Activated T-cell treated with anti-CD3 and anti-CD28 coated beads, Interleukin-2, amount 50 U/mL, for 4 hours (primary cell): ENCODE data around the gene NLRP5. TPM values are rescaled to one million over a fixed set of nuclear protein-coding genes. Genes with fewer than 3 reads are reported as not detected.
A peak's percentile ranks its signal among the peaks of the same experiment; 100 is the strongest.
"Not testable (repeated sequence)": the region's sequence is repeated elsewhere in the genome, so short reads cannot be mapped to it uniquely, and the experiment has no call there.

Experiments
- ATAC-seq, 2 donors: fragments of 200-7000 bp; cut with Tn5 transposase; one replicate each; pipeline ENCODE4 v1.10.0; 2021
- DNase-seq: peaks from one replicate; pipeline ENCODE4 v3.0.0-alpha.2; 2020
- H3K27me3 Mint-ChIP-seq: one replicate; pipeline ENCODE4 v1.8.0; 2021; ENCODE audit warnings: low read depth, mixed read lengths
- H3K36me3 Mint-ChIP-seq: one replicate; pipeline ENCODE4 v1.8.0; 2022; ENCODE audit warnings: mixed read lengths; ENCODE audit not compliant: insufficient read depth
- H3K4me1 Mint-ChIP-seq: one replicate; pipeline ENCODE4 v1.8.0; 2021; ENCODE audit warnings: low read depth, mixed read lengths
- H3K4me3 Mint-ChIP-seq: one replicate; pipeline ENCODE4 v1.8.0; 2021; ENCODE audit warnings: mild to moderate bottlenecking, moderate library complexity, mixed read lengths
- H3K9me3 Mint-ChIP-seq: one replicate; pipeline ENCODE4 v1.8.0; 2021; ENCODE audit warnings: mixed read lengths
- total RNA-seq, 3 donors: library from RNA; stranded (reverse); gene quantifications; one replicate each; pipeline ENCODE4 v1.2.1, GENCODE V29; 2021

NLRP5 gene
- total RNA-seq, 3 donors from 2014 or later = not detected

GRCh38 chr19:56019325-56019724 is 32.8 kb downstream of the NLRP5 start:
- DNase-seq, H3K4me3 Mint-ChIP-seq, H3K27me3 Mint-ChIP-seq, H3K4me1 Mint-ChIP-seq, ATAC-seq, H3K36me3 Mint-ChIP-seq: not testable (repeated sequence)
- H3K9me3 Mint-ChIP-seq = peaks cover 19% of the 10 kb centered on the region

GRCh38 chr19:56020355-56020975 is 33.9 kb downstream of the NLRP5 start:
- not testable (repeated sequence) for ATAC-seq, DNase-seq, H3K27me3 Mint-ChIP-seq, H3K4me1 Mint-ChIP-seq, H3K4me3 Mint-ChIP-seq, H3K36me3 Mint-ChIP-seq
- H3K9me3 Mint-ChIP-seq = peaks cover 19% of the 10 kb centered on the region

GRCh38 chr19:56026769-56027168 is 40.2 kb downstream of the NLRP5 start:
- H3K4me1 Mint-ChIP-seq = no peaks in the 10 kb centered on the region
- peaks cover 5% of the 10 kb centered on the region for H3K27me3 Mint-ChIP-seq
- H3K9me3 Mint-ChIP-seq = peaks cover 6% of the 10 kb centered on the region
- no peaks in the 10 kb centered on the region for H3K36me3 Mint-ChIP-seq
- no peak for ATAC-seq
- no peak for DNase-seq
- H3K4me3 Mint-ChIP-seq = no peak overlapping the region

- no peak for DNase-seq
- Mint-ChIP-seq H3K36me3 (no peaks in the 10 kb centered on the region), H3K9me3 (peaks cover under 1% of the 10 kb centered on the region), H3K27me3 (peaks cover 19% of the 10 kb centered on the region), H3K4me3 (no peak overlapping the region), H3K4me1 (no peaks in the 10 kb centered on the region)
- ATAC-seq = no peak
These were observed 67.0 kb downstream of the NLRP5 start for GRCh38 chr19:56053596-56053995.

GRCh38 chr19:56066152-56067023 is 79.8 kb downstream of the NLRP5 start:
- Mint-ChIP-seq H3K27me3 (peaks cover 33% of the 10 kb centered on the region), H3K4me1 (peaks cover 12% of the 10 kb centered on the region), H3K9me3 (no peaks in the 10 kb centered on the region), H3K36me3 (no peaks in the 10 kb centered on the region), H3K4me3 (peak overlapping the region; percentile 71)
- DNase-seq (peak; percentile 55), ATAC-seq (peak; percentile 52 to 92)

- Mint-ChIP-seq H3K36me3 (no peaks in the 10 kb centered on the region), H3K4me3 (no peak overlapping the region), H3K9me3 (no peaks in the 10 kb centered on the region)
These were observed 83.1 kb downstream of the NLRP5 start for GRCh38 chr19:56069642-56070041.

GRCh38 chr19:56071151-56071550 is 84.6 kb downstream of the NLRP5 start:
- Mint-ChIP-seq H3K4me3 (no peak overlapping the region), H3K4me1 (peaks cover 9% of the 10 kb centered on the region), H3K36me3 (no peaks in the 10 kb centered on the region), H3K9me3 (no peaks in the 10 kb centered on the region), H3K27me3 (peaks cover 3% of the 10 kb centered on the region)
- no peak for ATAC-seq
- DNase-seq = no peak

More at GRCh38 chr19:56069642-56070041, 83.1 kb downstream of the NLRP5 start:
- ATAC-seq (no peak), DNase-seq (no peak)
- peaks cover 12% of the 10 kb centered on the region for H3K4me1 Mint-ChIP-seq
- peaks cover 10% of the 10 kb centered on the region for H3K27me3 Mint-ChIP-seq

GRCh38 chr19:56076498-56076897 is 89.9 kb downstream of the NLRP5 start:
- H3K36me3 Mint-ChIP-seq = no peaks in the 10 kb centered on the region
- peaks cover 9% of the 10 kb centered on the region for H3K4me1 Mint-ChIP-seq
- no peak overlapping the region for H3K4me3 Mint-ChIP-seq
- H3K27me3 Mint-ChIP-seq = peaks cover 4% of the 10 kb centered on the region
- ATAC-seq (no peak), DNase-seq (peak; percentile 27)
- H3K9me3 Mint-ChIP-seq = no peaks in the 10 kb centered on the region

- Mint-ChIP-seq H3K4me3 (no peak overlapping the region), H3K4me1 (peaks cover 10% of the 10 kb centered on the region), H3K27me3 (peaks cover 4% of the 10 kb centered on the region), H3K9me3 (no peaks in the 10 kb centered on the region), H3K36me3 (no peaks in the 10 kb centered on the region)
- ATAC-seq = no peak
- DNase-seq = no peak
These were observed 93.0 kb downstream of the NLRP5 start for GRCh38 chr19:56079609-56080008.

- ATAC-seq (peak; percentile 70 to 71), DNase-seq (peak; percentile 63)
- no peaks in the 10 kb centered on the region for H3K36me3 Mint-ChIP-seq
- no peaks in the 10 kb centered on the region for H3K9me3 Mint-ChIP-seq
- peak overlapping the region; percentile 57 for H3K4me3 Mint-ChIP-seq
- peaks cover 4% of the 10 kb centered on the region for H3K27me3 Mint-ChIP-seq
- H3K4me1 Mint-ChIP-seq = peaks cover 10% of the 10 kb centered on the region
These were observed 94.3 kb downstream of the NLRP5 start for GRCh38 chr19:56080669-56081401.

GRCh38 chr19:56083668-56084067 is 97.1 kb downstream of the NLRP5 start:
- peaks cover 10% of the 10 kb centered on the region for H3K4me1 Mint-ChIP-seq
- ATAC-seq = no peak
- H3K4me3 Mint-ChIP-seq = no peak overlapping the region
- no peaks in the 10 kb centered on the region for H3K36me3 Mint-ChIP-seq
- peaks cover 4% of the 10 kb centered on the region for H3K27me3 Mint-ChIP-seq
- no peak for DNase-seq
- H3K9me3 Mint-ChIP-seq = no peaks in the 10 kb centered on the region

- no peak for DNase-seq
- Mint-ChIP-seq H3K27me3 (peaks cover 4% of the 10 kb centered on the region), H3K4me3 (no peak overlapping the region)
These were observed 98.4 kb downstream of the NLRP5 start for GRCh38 chr19:56084835-56085536.

GRCh38 chr19:56085571-56086275 is 99.1 kb downstream of the NLRP5 start:
- H3K27me3 Mint-ChIP-seq = peaks cover 4% of the 10 kb centered on the region
- DNase-seq = no peak

More at GRCh38 chr19:56084835-56085536, 98.4 kb downstream of the NLRP5 start:
- H3K9me3 Mint-ChIP-seq = no peaks in the 10 kb centered on the region
- H3K4me1 Mint-ChIP-seq = peaks cover 10% of the 10 kb centered on the region
- peaks cover 4% of the 10 kb centered on the region for H3K36me3 Mint-ChIP-seq
- no peak for ATAC-seq

More at GRCh38 chr19:56085571-56086275, 99.1 kb downstream of the NLRP5 start:
- ATAC-seq = no peak
- Mint-ChIP-seq H3K4me1 (peaks cover 10% of the 10 kb centered on the region), H3K4me3 (no peak overlapping the region), H3K9me3 (no peaks in the 10 kb centered on the region), H3K36me3 (peaks cover 6% of the 10 kb centered on the region)
